Adrenal gland (tissue), 12 donors: ENCODE results near the gene PLK1. TPM values are rescaled to one million over a fixed set of nuclear protein-coding genes. Genes with fewer than 3 reads are reported as not detected.

Experiments
- DNase-seq, 7 donors: peaks; one replicate each; pipeline ENCODE4 v3.0.0-alpha.2; 2019 to 2020
- H3K27ac ChIP-seq, 5 donors: fragments of 200-600 bp; sonication (generic) in 4 of 5; 1 replicate in 3 of 5; 2 replicates in 2 of 5; pipeline versions ENCODE4 v1.5.1 to v1.8.0; 2016 to 2020; ENCODE audit warnings: mild to moderate bottlenecking in 1 of 5
- H3K27me3 ChIP-seq: fragments of 200-600 bp; 2 replicates; pipeline ENCODE4 v1.8.0; 2021
- H3K36me3 ChIP-seq, 2 donors: fragments of 200-600 bp; replicated peaks in 1 of 2; 1 replicate in 1 of 2; 2 replicates in 1 of 2; pipeline versions ENCODE4 v1.5.1 to v1.8.0; 2018 to 2022
- H3K4me1 ChIP-seq, 2 donors: fragments of 200-600 bp; replicated peaks in 1 of 2; 1 replicate in 1 of 2; 2 replicates in 1 of 2; pipeline versions ENCODE4 v1.5.1 to v1.8.0; 2018 to 2021
- H3K4me3 ChIP-seq, 4 donors: fragments of 200-600 bp; sonication (generic) in 3 of 4; one replicate each; pipeline ENCODE4 v1.5.1; 2016 to 2018
- H3K9me3 ChIP-seq, 3 donors: fragments of 200-600 bp; sonication (generic) in 1 of 3; replicated peaks in 1 of 3; 1 replicate in 2 of 3; 2 replicates in 1 of 3; pipeline versions ENCODE4 v1.5.1 to v1.8.0; 2016 to 2021
- CTCF ChIP-seq, 6 experiments: fragments of 450-650 bp in 4 of 6; fragments of 200-600 bp in 2 of 6; sonication (generic) in 1 of 6; IDR thresholded peaks; 1 replicate in 5 of 6; 2 replicates in 1 of 6; pipeline versions ENCODE4 v1.5.1 to v1.8.0; 2016 to 2021; ENCODE audit warnings: antibody characterized with exemption in 6 of 6, mild to moderate bottlenecking in 2 of 6, moderate library complexity in 1 of 6
- POLR2A ChIP-seq, 2 donors: fragments of 450-650 bp; IDR thresholded peaks; one replicate each; pipeline ENCODE4 v1.6.1; 2017; ENCODE audit warnings: antibody characterized with exemption in 2 of 2, mild to moderate bottlenecking in 2 of 2, moderate library complexity in 1 of 2
- WGBS, 4 donors: extraction: QIAGEN DNeasy Blood & Tissue Kit in 2 of 4; methylation state at CpG; one replicate each; pipeline versions ENCODE4 v1.1.5 to v1.1.7; 2013 to 2017; 5-methylcytosine and 5-hydroxymethylcytosine counted together
- intact Hi-C, 2 donors: fragments of 100-400 bp; cut with DNase I; formaldehyde crosslinking; loops; one replicate each; pipeline versions ENCODE4 v1.14.1 to v1.15.0; 2022 to 2023
- polyA plus RNA-seq, 3 donors: library from polyadenylated mRNA; stranded (reverse); fragments of 200-250 nt in 2 of 3; fragments of 350-450 nt in 1 of 3; fragmentation: Illumina TruSeq in 1 of 3; extraction: RNeasy Lipid Tissue Mini Kit (QIAGEN cat#74804) in 1 of 3; gene quantifications; one replicate each; pipeline ENCODE4 v1.2.3, GENCODE V29; 2013 to 2014
- total RNA-seq, 9 donors: library from RNA; depleted of rRNA in 4 of 9; stranded (reverse); fragments of >200 nt in 4 of 9; fragments of 120-200 nt in 1 of 9; fragmentation: NEBNext Ultra II Directional in 1 of 9; extraction: Animal tissue kit (Norgen Biotek cat#: 25700) in 1 of 9; gene quantifications; one replicate each; pipeline versions ENCODE4 v1.1.0 to v1.2.4, GENCODE V29; 2013 to 2023
- donor health status: healthy with polysubstance abuse.
- donor health status: Bipolar disorder and iron deficiency.
- donor health status: DM: yes; HTN: yes; CAD: no.
- donor health status: DM: no; HTN: no; CAD: no.
- donor health status: DM: no; HTN: no; CAD: no.
- donor health status: DM: yes; HTN: yes; CAD: no.

Gene PLK1
- total and polyA plus RNA-seq, 12 donors = 0.18 to 4.8 (median 2.7) TPM

- 81 to 94% (median 89%) methylated on average over 1 of the region's 1 CpG for WGBS, 4 donors
- Histone ChIP-seq H3K36me3 (peaks cover 0 to 20% of the 10 kb centered on the region in 2 donors), H3K27ac (no peak overlapping the region), H3K9me3 (no peaks in the 10 kb centered on the region), H3K4me1 (peaks cover 7 to 10% of the 10 kb centered on the region in 2 donors), H3K4me3 (no peak overlapping the region), H3K27me3 (no peaks in the 10 kb centered on the region)
- intact Hi-C loops = no loop called here
- no peak for DNase-seq
- TF ChIP-seq CTCF (IDR thresholded peaks at IDR 0.05) (no peak), POLR2A (IDR thresholded peaks at IDR 0.05) (no peak)
Observed at GRCh38 chr16:23682181-23682580, 3.5 kb downstream of the PLK1 start.

- WGBS, 4 donors = 93 to 100% (median 95%) methylated on average over 3 of the region's 3 CpGs
- H3K27me3 ChIP-seq = no peaks in the 10 kb centered on the region
- no peak overlapping the region for H3K4me3 ChIP-seq
- H3K36me3 ChIP-seq = peaks cover 0 to 33% of the 10 kb centered on the region in 2 donors
- no peak for DNase-seq
- intact Hi-C loops = no loop called here
- H3K4me1 ChIP-seq = peaks cover 7% of the 10 kb centered on the region in 2 donors
- no peak overlapping the region for H3K27ac ChIP-seq
- TF ChIP-seq POLR2A (IDR thresholded peaks at IDR 0.05) (no peak), CTCF (IDR thresholded peaks at IDR 0.05) (no peak)
- H3K9me3 ChIP-seq = no peaks in the 10 kb centered on the region
Observed at GRCh38 chr16:23683487-23683886, 4.8 kb downstream of the PLK1 start.

GRCh38 chr16:23687034-23687808, 8.5 kb downstream of the PLK1 start:
- Histone ChIP-seq H3K27me3 (no peaks in the 10 kb centered on the region), H3K4me3 (no peak overlapping the region), H3K4me1 (no peaks in the 10 kb centered on the region), H3K36me3 (peaks cover 0 to 45% of the 10 kb centered on the region in 2 donors), H3K9me3 (no peaks in the 10 kb centered on the region), H3K27ac (no peak overlapping the region)
- intact Hi-C loops = no loop called here
- DNase-seq = no peak
- WGBS, 4 donors = 91 to 97% (median 94%) methylated on average over 13 to 16 of the region's 16 CpGs
- no peak for TF ChIP-seq CTCF (IDR thresholded peaks at IDR 0.05)
- no peak for TF ChIP-seq POLR2A (IDR thresholded peaks at IDR 0.05)

- 95 to 97% (median 96%) methylated on average over 24 to 36 of the region's 36 CpGs for WGBS, 4 donors
Observed at GRCh38 chr16:23689442-23690187, 10.9 kb downstream of the PLK1 start.

More at GRCh38 chr16:23689442-23690187, 10.9 kb downstream of the PLK1 start:
- no peaks in the 10 kb centered on the region for H3K27me3 ChIP-seq
- H3K36me3 ChIP-seq = peaks cover 0 to 45% of the 10 kb centered on the region in 2 donors
- DNase-seq = no peak
- TF ChIP-seq POLR2A (IDR thresholded peaks at IDR 0.05) (no peak), CTCF (IDR thresholded peaks at IDR 0.05) (no peak)
- no peak overlapping the region for H3K4me3 ChIP-seq
- H3K27ac ChIP-seq = no peak overlapping the region
- peaks cover 0 to 4% of the 10 kb centered on the region in 2 donors for H3K4me1 ChIP-seq
- intact Hi-C loops = no loop called here
- no peaks in the 10 kb centered on the region for H3K9me3 ChIP-seq
